Neural crest cell (in vitro differentiated cells): ENCODE data around the gene ELK1. TPM values are rescaled to one million over a fixed set of nuclear protein-coding genes. Genes with fewer than 3 reads are reported as not detected.

Source experiments
- DNase-seq: peaks from one replicate; pipeline ENCODE4 v3.0.0; 2021; ENCODE audit warnings: low read depth, mixed read lengths, low spot score
- H3K27ac Mint-ChIP-seq: one replicate; pipeline ENCODE4 v1.8.0; 2021; ENCODE audit warnings: mild to moderate bottlenecking, mixed read lengths; ENCODE audit not compliant: unreplicated experiment
- H3K27me3 Mint-ChIP-seq: 2 replicates; pipeline ENCODE4 v1.8.0; 2021; ENCODE audit warnings: low read depth, mild to moderate bottlenecking, mixed read lengths
- H3K36me3 Mint-ChIP-seq: 2 replicates; pipeline ENCODE4 v1.8.0; 2021; ENCODE audit warnings: low read depth, mild to moderate bottlenecking, mixed read lengths
- H3K4me1 Mint-ChIP-seq: 2 replicates; pipeline ENCODE4 v1.8.0; 2021; ENCODE audit warnings: mixed read lengths
- H3K4me3 Mint-ChIP-seq: one replicate; pipeline ENCODE4 v1.8.0; 2021; ENCODE audit warnings: mild to moderate bottlenecking, mixed read lengths
- H3K9me3 Mint-ChIP-seq: 2 replicates; pipeline ENCODE4 v1.8.0; 2021; ENCODE audit warnings: mixed read lengths
- CTCF ChIP-seq: fragments of 200-600 bp; sonication (generic); conservative IDR thresholded peaks from 2 replicates; pipeline ENCODE4 v1.5.0; 2021; ENCODE audit warnings: antibody characterized with exemption, mild to moderate bottlenecking
- total RNA-seq: library from RNA; stranded (reverse); gene quantifications from 2 replicates; pipeline ENCODE4 v1.2.1, GENCODE V29; 2021

The ELK1 gene
- total RNA-seq, 1 donor from 2014 or later, result 27.4 TPM

- Mint-ChIP-seq H3K27me3 (no peaks in the 10 kb centered on the region), H3K27ac (no peak overlapping the region), H3K4me3 (peak overlapping the region; percentile 7), H3K9me3 (peaks cover 12% of the 10 kb centered on the region), H3K4me1 (peaks cover 23% of the 10 kb centered on the region), H3K36me3 (peaks cover 23% of the 10 kb centered on the region)
- TF ChIP-seq CTCF, result peak; percentile 55
- peak; percentile 18 for DNase-seq
Measured at GRCh38 chrX:47644557-47645091, 5.7 kb downstream of the ELK1 start.

- peak; percentile 47 for TF ChIP-seq CTCF
- H3K36me3 Mint-ChIP-seq, result peaks cover 26% of the 10 kb centered on the region
- no peak for DNase-seq
- no peaks in the 10 kb centered on the region for H3K27me3 Mint-ChIP-seq
- H3K4me3 Mint-ChIP-seq, result no peak overlapping the region
- no peak overlapping the region for H3K27ac Mint-ChIP-seq
- peaks cover 14% of the 10 kb centered on the region for H3K9me3 Mint-ChIP-seq
- peaks cover 16% of the 10 kb centered on the region for H3K4me1 Mint-ChIP-seq
Measured at GRCh38 chrX:47643926-47644325, 6.4 kb downstream of the ELK1 start.

- Mint-ChIP-seq H3K9me3 (peaks cover 12% of the 10 kb centered on the region), H3K36me3 (peaks cover 29% of the 10 kb centered on the region)
- no peak for DNase-seq
Measured at GRCh38 chrX:47638816-47639215, 11.5 kb downstream of the ELK1 start.

GRCh38 chrX:47637546-47638195 lies 12.7 kb downstream of the ELK1 start:
- Mint-ChIP-seq H3K27me3 (no peaks in the 10 kb centered on the region), H3K9me3 (peaks cover 12% of the 10 kb centered on the region), H3K36me3 (peaks cover 29% of the 10 kb centered on the region), H3K4me3 (no peak overlapping the region), H3K4me1 (no peaks in the 10 kb centered on the region), H3K27ac (no peak overlapping the region)
- no peak for DNase-seq
- TF ChIP-seq CTCF, result no peak

More at GRCh38 chrX:47638816-47639215, 11.5 kb downstream of the ELK1 start:
- H3K27me3 Mint-ChIP-seq, result no peaks in the 10 kb centered on the region
- no peak overlapping the region for H3K27ac Mint-ChIP-seq
- H3K4me3 Mint-ChIP-seq, result no peak overlapping the region
- H3K4me1 Mint-ChIP-seq, result no peaks in the 10 kb centered on the region
- no peak for TF ChIP-seq CTCF

- Mint-ChIP-seq H3K4me3 (no peak overlapping the region), H3K27ac (no peak overlapping the region), H3K9me3 (peaks cover 5% of the 10 kb centered on the region), H3K4me1 (no peaks in the 10 kb centered on the region), H3K36me3 (peaks cover 15% of the 10 kb centered on the region), H3K27me3 (no peaks in the 10 kb centered on the region)
- TF ChIP-seq CTCF, result no peak
- DNase-seq, result no peak
Measured at GRCh38 chrX:47634871-47635575, 15.3 kb downstream of the ELK1 start.
